K562 (cell line): ENCODE data around the gene CARS2. TPM values are rescaled to one million over a fixed set of nuclear protein-coding genes. Genes with fewer than 3 reads are reported as not detected.

Experiments
- ATAC-seq: fragments of 200-7000 bp; cut with Tn5 transposase; 3 replicates; pipeline ENCODE4 v1.9.1; 2020; ENCODE audit warnings: moderate library complexity
- BruUV-seq: library from RNA; stranded (reverse); fragments of 400-500 nt; replicated peaks from 2 replicates; lab custom pipeline; 2021; lab: Mats Ljungman, UMichigan
- CTCF ChIA-PET: fragments of 300-600 bp; formaldehyde crosslinking; extraction: SDS; loops from one replicate; lab custom pipeline; 2021; ENCODE audit warnings: low intra/inter-chr PET ratio; lab: Yijun Ruan, JAX
- POLR2A ChIA-PET: fragments of 300-600, 350-650 bp; sonication (Branson Sonifier 250); formaldehyde crosslinking; extraction: SDS; loops from one replicate; lab custom pipeline; 2021; ENCODE audit warnings: antibody characterized with exemption, inconsistent platforms; lab: Yijun Ruan, JAX
- DNase-seq, 4 experiments: peaks; one replicate each; pipeline versions ENCODE4 v3.0.0 to v3.0.0-alpha.2; 2011 to 2018; ENCODE audit warnings: low spot score in 3 of 4, mixed read lengths in 3 of 4; ENCODE audit errors: extremely low read depth in 1 of 4
- FAIRE-seq: peaks from 2 replicates; lab custom pipeline; 2011; peaks lifted over from hg19 to GRCh38; lab: Jason Lieb, UNC
- H2AFZ ChIP-seq: 2 replicates; pipeline ENCODE4 v1.6.0; 2011; ENCODE audit warnings: low read depth, low read length, control low read depth, inconsistent platforms
- H3K27ac ChIP-seq: fragments of 200-600 bp; 3 replicates; pipeline ENCODE4 v1.8.0; 2011; ENCODE audit warnings: low read depth, mild to moderate bottlenecking, control low read depth, inconsistent platforms, low read length, moderate library complexity, mixed read lengths; ENCODE audit errors: extremely low read depth
- H3K27me3 ChIP-seq, 2 experiments: fragments of 300-600 bp in 1 of 2; 2 replicates in 1 of 2; 3 replicates in 1 of 2; pipeline versions ENCODE4 v1.6.0 to v1.8.0; 2011; ENCODE audit warnings: inconsistent platforms in 2 of 2, low read length in 2 of 2, mild to moderate bottlenecking in 1 of 2, mixed read lengths in 1 of 2, moderate library complexity in 1 of 2; ENCODE audit not compliant: control insufficient read depth in 2 of 2, insufficient read depth in 2 of 2
- H3K36me3 ChIP-seq: fragments of 300-600 bp; 3 replicates; pipeline ENCODE4 v1.8.0; 2011; ENCODE audit warnings: mild to moderate bottlenecking, low read length, inconsistent platforms; ENCODE audit not compliant: control insufficient read depth, insufficient read depth
- H3K4me1 ChIP-seq, 2 experiments: fragments of 200-600 bp in 1 of 2; replicated peaks in 1 of 2; 2 replicates in 1 of 2; 3 replicates in 1 of 2; pipeline versions ENCODE4 v1.5.1 to v1.8.0; 2011; ENCODE audit warnings: inconsistent platforms in 2 of 2, low read length in 2 of 2, mild to moderate bottlenecking in 1 of 2, mixed read lengths in 1 of 2, moderate library complexity in 1 of 2; ENCODE audit not compliant: control insufficient read depth in 2 of 2, insufficient read depth in 2 of 2
- H3K4me2 ChIP-seq: 2 replicates; pipeline ENCODE4 v1.6.1; 2011; ENCODE audit warnings: low read length, control low read depth, inconsistent platforms, mixed read lengths; ENCODE audit not compliant: insufficient read depth
- H3K4me3 ChIP-seq: fragments of 200-600 bp; sonication (generic), shearing (Covaris generic); 2 replicates; pipeline ENCODE4 v1.5.1; 2016; ENCODE audit warnings: control low read depth, inconsistent platforms
- H3K79me2 ChIP-seq: fragments of 200-600 bp; 3 replicates; pipeline ENCODE4 v1.8.0; 2011; ENCODE audit warnings: low read length, inconsistent platforms; ENCODE audit not compliant: control insufficient read depth, insufficient read depth
- H3K9ac ChIP-seq, 2 experiments: 2 replicates each; pipeline versions ENCODE4 v1.6.0 to v1.6.1; 2011; ENCODE audit warnings: low read depth in 2 of 2, low read length in 2 of 2, control low read depth in 1 of 2, inconsistent platforms in 1 of 2, mild to moderate bottlenecking in 1 of 2, mixed read lengths in 1 of 2; ENCODE audit not compliant: insufficient read depth in 1 of 2
- H3K9me1 ChIP-seq: one replicate; pipeline ENCODE4 v1.6.0; 2011; ENCODE audit warnings: inconsistent platforms, mild to moderate bottlenecking, low read length, moderate library complexity; ENCODE audit not compliant: control insufficient read depth, insufficient read depth
- H3K9me3 ChIP-seq: replicated peaks from 2 replicates; pipeline ENCODE4 v1.5.1; 2011; ENCODE audit warnings: low read depth, low read length, inconsistent platforms; ENCODE audit not compliant: control insufficient read depth, insufficient read depth
- H4K20me1 ChIP-seq: replicated peaks from 2 replicates; pipeline ENCODE4 v1.6.1; 2011; ENCODE audit warnings: low read length, inconsistent platforms, mixed read lengths; ENCODE audit not compliant: control insufficient read depth, insufficient read depth
- KLF6 ChIP-seq: fragments of 250-450 bp; sonication (Bioruptor Pico); IDR thresholded peaks from 2 replicates; pipeline ENCODE4 v1.4.0; 2020; ENCODE audit warnings: mild to moderate bottlenecking, moderate library complexity, borderline replicate concordance
- MAX ChIP-seq: sonication (generic); formaldehyde crosslinking; IDR thresholded peaks from 2 replicates; pipeline ENCODE4 v1.9.0; 2022; ENCODE audit warnings: mild to moderate bottlenecking, missing genetic modification reagents
- MECOM ChIP-seq: fragments of 250-450 bp; sonication (Bioruptor Pico); IDR thresholded peaks from 2 replicates; pipeline ENCODE4 v1.8.0; 2022; ENCODE audit warnings: inconsistent platforms
- MTA2 ChIP-seq: fragments of 450-650 bp; IDR thresholded peaks from 2 replicates; pipeline ENCODE4 v1.6.1; 2016; ENCODE audit warnings: low read depth
- NFRKB ChIP-seq: fragments of 450-650 bp; IDR thresholded peaks from 2 replicates; pipeline ENCODE4 v1.6.1; 2016; ENCODE audit warnings: low read depth
- SP1 ChIP-seq: sonication (generic); formaldehyde crosslinking; IDR thresholded peaks from 2 replicates; pipeline ENCODE4 v1.8.1; 2022; ENCODE audit warnings: mild to moderate bottlenecking, missing genetic modification reagents
- ZNF23 ChIP-seq: fragments of 250-450 bp; sonication (Bioruptor Pico); IDR thresholded peaks from 2 replicates; pipeline ENCODE4 v1.4.0; 2020; ENCODE audit warnings: mild to moderate bottlenecking
- ZNF668 ChIP-seq: fragments of 250-450 bp; sonication (Bioruptor Pico); IDR thresholded peaks from 2 replicates; pipeline ENCODE4 v1.8.0; 2022; ENCODE audit warnings: mild to moderate bottlenecking, inconsistent platforms
- WGBS: fragments of 100-300 bp; shearing (Covaris generic); methylation state at CpG from one replicate; pipeline ENCODE4 v1.1.6; 2016; ENCODE audit warnings: low coverage, mixed read lengths; ENCODE audit not compliant: insufficient coverage; ENCODE audit errors: missing lambda C conversion rate; 5-methylcytosine and 5-hydroxymethylcytosine counted together
- in situ Hi-C: fragments of 300-500 bp; cut with MboI; formaldehyde crosslinking; loops from 4 replicates; pipeline ENCODE4 v1.15.0; 2018; ENCODE audit warnings: inconsistent platforms, mixed read lengths
- intact Hi-C: fragments of 100-400 bp; cut with micrococcal nuclease; formaldehyde crosslinking; loops from 2 replicates; pipeline ENCODE4 v1.14.2; 2022
- polyA plus RNA-seq, 8 experiments: library from polyadenylated mRNA; depleted of rRNA in 4 of 8; stranded (reverse) in 5 of 8; unstranded in 3 of 8; fragments of >200 nt; fragmentation: Nextera tagmentation in 2 of 8; fragmentation: Illumina TruSeq in 1 of 8; extraction: Ambion mirVana in 2 of 8; extraction: Trizol in 1 of 8; gene quantifications; 2 replicates each; pipeline versions ENCODE4 v1.2.1 to v1.2.3, GENCODE V29; 2011 to 2014; ENCODE audit warnings: inconsistent platforms in 1 of 8, missing spikeins in 1 of 8
- total RNA-seq, 7 experiments: library from RNA; depleted of rRNA in 6 of 7; stranded (reverse); fragments of >200 nt in 6 of 7; fragmentation: Illumina TruSeq in 2 of 7; extraction: Trizol in 2 of 7; gene quantifications; 2 replicates each; pipeline versions ENCODE4 v1.2.1 to v1.2.3, GENCODE V29; 2011 to 2021; ENCODE audit warnings: low replicate concordance in 1 of 7
- TF ChIP-seq, protein P1 (sequence below): fragments of 450-650 bp; formaldehyde crosslinking; conservative IDR thresholded peaks from 2 replicates; pipeline ENCODE4 v1.4.0; 2022; ENCODE audit warnings: mild to moderate bottlenecking, missing genetic modification characterization

The CARS2 gene
- total and polyA plus RNA-seq, 9 of the 15 experiments (the other 6 are each of a cell fraction or from before 2014, with no cell fraction given) = 1.7 to 37.4 (median 30.5) TPM

- TF ChIP-seq MAX (CRISPR knock-in tag) (no peak), MECOM (CRISPR knock-in tag) (no peak), MTA2 (no peak), ZNF23 (CRISPR knock-in tag) (no peak), ZNF668 (CRISPR knock-in tag) (no peak), NFRKB (no peak), SP1 (CRISPR knock-in tag) (no peak)
- TF ChIP-seq, protein P1, sequence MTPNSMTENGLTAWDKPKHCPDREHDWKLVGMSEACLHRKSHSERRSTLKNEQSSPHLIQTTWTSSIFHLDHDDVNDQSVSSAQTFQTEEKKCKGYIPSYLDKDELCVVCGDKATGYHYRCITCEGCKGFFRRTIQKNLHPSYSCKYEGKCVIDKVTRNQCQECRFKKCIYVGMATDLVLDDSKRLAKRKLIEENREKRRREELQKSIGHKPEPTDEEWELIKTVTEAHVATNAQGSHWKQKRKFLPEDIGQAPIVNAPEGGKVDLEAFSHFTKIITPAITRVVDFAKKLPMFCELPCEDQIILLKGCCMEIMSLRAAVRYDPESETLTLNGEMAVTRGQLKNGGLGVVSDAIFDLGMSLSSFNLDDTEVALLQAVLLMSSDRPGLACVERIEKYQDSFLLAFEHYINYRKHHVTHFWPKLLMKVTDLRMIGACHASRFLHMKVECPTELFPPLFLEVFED (CRISPR knock-in tag) = no peak
Measured at GRCh38 chr13:110748271-110748670, 42.4 kb upstream of the CARS2 start (continued).

DNA sequence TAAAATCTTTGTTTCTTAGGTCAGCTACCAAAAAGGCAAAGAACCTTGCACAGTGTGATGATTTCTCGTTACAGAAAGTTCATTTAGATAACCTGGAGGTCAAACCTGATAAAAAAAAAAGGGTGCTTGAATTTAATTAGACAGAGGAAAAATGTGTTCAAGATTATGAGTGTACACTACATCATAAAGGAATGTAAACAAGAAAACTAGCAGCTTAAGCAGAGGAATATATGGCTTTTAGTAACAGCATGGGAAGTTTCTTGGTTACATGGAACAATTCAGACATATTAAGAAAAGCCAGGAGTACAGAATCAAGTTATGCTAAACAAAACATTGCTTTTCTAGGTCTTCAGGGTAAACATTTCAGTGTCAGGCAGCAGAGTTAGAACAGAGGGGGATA, 40.5 kb upstream of the CARS2 start:
- H3K4me2 ChIP-seq = no peak overlapping the region
- POLR2A ChIA-PET = no interaction called here
- no peaks in the 10 kb centered on the region for H4K20me1 ChIP-seq
- no peak overlapping the region for H2AFZ ChIP-seq
- in situ Hi-C loops = no loop called here
- ATAC-seq = no peak
- intact Hi-C loops = no loop called here
- 0% methylated on average over 1 of the region's 1 CpG for WGBS
- H3K9me1 ChIP-seq = no peaks in the 10 kb centered on the region
- DNase-seq = no peak
- H3K36me3 ChIP-seq = no peaks in the 10 kb centered on the region
- H3K9me3 ChIP-seq = peaks cover 3% of the 10 kb centered on the region; the same call in 1 of the 2 replicates
- no peak overlapping the region for H3K27ac ChIP-seq
- H3K9ac ChIP-seq = no peak overlapping the region
- no peak overlapping the region for H3K4me3 ChIP-seq
- no peaks in the 10 kb centered on the region for H3K4me1 ChIP-seq
- no peak for TF ChIP-seq KLF6 (CRISPR knock-in tag)
- no peaks in the 10 kb centered on the region for H3K27me3 ChIP-seq
- CTCF ChIA-PET = no interaction called here
- peak; percentile 40 for FAIRE-seq
- no peaks in the 10 kb centered on the region for H3K79me2 ChIP-seq
- no TSS peak for BruUV-seq
